GM12878 (cell line): ENCODE measurements around the gene SIGMAR1. TPM values are rescaled to one million over a fixed set of nuclear protein-coding genes. Genes with fewer than 3 reads are reported as not detected.

Source experiments
- ATAC-seq: fragments of 200-7000 bp; cut with Tn5 transposase; 3 replicates; pipeline ENCODE4 v1.9.1; 2020; ENCODE audit warnings: mild to moderate bottlenecking, moderate library complexity
- BruUV-seq: library from RNA; stranded (reverse); fragments of 400-500 nt; replicated peaks from 2 replicates; lab custom pipeline; 2021; lab: Mats Ljungman, UMichigan
- CTCF ChIA-PET: fragments of 300-600 bp; sonication (Branson Sonifier 250); formaldehyde crosslinking; extraction: SDS; loops from one replicate; lab custom pipeline; 2021; ENCODE audit warnings: inconsistent platforms; lab: Yijun Ruan, JAX
- POLR2A ChIA-PET: fragments of 350-600 bp; formaldehyde crosslinking; extraction: SDS; loops from one replicate; lab custom pipeline; 2021; ENCODE audit warnings: inconsistent platforms; lab: Charles Lee
- RAD21 ChIA-PET: fragments of 300-600 bp; sonication (Branson Sonifier 250); formaldehyde crosslinking; loops from one replicate; lab custom pipeline; 2023; ENCODE audit warnings: antibody characterized with exemption; ENCODE audit not compliant: unreplicated experiment; lab: Charles Lee
- SMC1A ChIA-PET: fragments of 300-600 bp; sonication (Branson Sonifier 250); formaldehyde crosslinking; loops from one replicate; lab custom pipeline; 2023; ENCODE audit not compliant: unreplicated experiment, uncharacterized antibody; lab: Charles Lee
- DNase-seq: peaks from one replicate; pipeline ENCODE4 v3.0.0-alpha.2; 2011; ENCODE audit warnings: low read depth, low spot score
- FAIRE-seq: peaks from 3 replicates; lab custom pipeline; 2011; peaks lifted over from hg19 to GRCh38; lab: Jason Lieb, UNC
- H2AFZ ChIP-seq: 2 replicates; pipeline ENCODE4 v1.6.0; 2011; ENCODE audit warnings: low read depth, low read length, control low read depth; ENCODE audit not compliant: control insufficient read depth
- H3K27ac ChIP-seq: 2 replicates; pipeline ENCODE4 v1.5.1; 2011; ENCODE audit warnings: control low read depth; ENCODE audit not compliant: control insufficient read depth, insufficient read depth
- H3K27me3 ChIP-seq, 2 experiments: replicated peaks in 1 of 2; 2 replicates each; pipeline versions ENCODE4 v1.6.0 to v1.6.1; 2011; ENCODE audit warnings: low read length in 1 of 2; ENCODE audit not compliant: control insufficient read depth in 2 of 2, insufficient read depth in 2 of 2
- H3K36me3 ChIP-seq, 2 experiments: 2 replicates each; pipeline ENCODE4 v1.5.1; 2011; ENCODE audit warnings: low read length in 1 of 2; ENCODE audit not compliant: control insufficient read depth in 2 of 2, insufficient read depth in 2 of 2
- H3K4me1 ChIP-seq: 2 replicates; pipeline ENCODE4 v1.6.1; 2011; ENCODE audit warnings: mild to moderate bottlenecking, low read length, moderate library complexity, mixed read lengths; ENCODE audit not compliant: control insufficient read depth, insufficient read depth
- H3K4me2 ChIP-seq: 2 replicates; pipeline ENCODE4 v1.6.0; 2011; ENCODE audit warnings: control low read depth; ENCODE audit not compliant: control insufficient read depth, insufficient read depth
- H3K4me3 ChIP-seq: fragments of 200-600 bp; sonication (generic); 2 replicates; pipeline ENCODE4 v1.5.1; 2016
- H3K79me2 ChIP-seq: 2 replicates; pipeline ENCODE4 v1.6.0; 2011; ENCODE audit warnings: low read length; ENCODE audit not compliant: control insufficient read depth, insufficient read depth
- H3K9ac ChIP-seq: 2 replicates; pipeline ENCODE4 v1.8.0; 2011; ENCODE audit warnings: low read length, control low read depth, mixed read lengths; ENCODE audit not compliant: control insufficient read depth, insufficient read depth
- H3K9me3 ChIP-seq: replicated peaks from 3 replicates; pipeline ENCODE4 v1.5.1; 2011; ENCODE audit warnings: mild to moderate bottlenecking, low read length; ENCODE audit not compliant: control insufficient read depth, insufficient read depth
- H4K20me1 ChIP-seq: 2 replicates; pipeline ENCODE4 v1.6.0; 2011; ENCODE audit not compliant: control insufficient read depth, insufficient read depth
- BHLHE40 ChIP-seq, 2 experiments: fragments of 450-650 bp in 1 of 2; IDR thresholded peaks; 2 replicates each; pipeline ENCODE4 v1.6.1; 2011 to 2017; ENCODE audit warnings: low read depth in 2 of 2, borderline replicate concordance in 1 of 2, improper control_type of control experiment in 1 of 2, low read length in 1 of 2, mild to moderate bottlenecking in 1 of 2
- CHD2 ChIP-seq: IDR thresholded peaks from 2 replicates; pipeline ENCODE4 v1.6.1; 2011; ENCODE audit warnings: low read depth, low read length, improper control_type of control experiment, borderline replicate concordance
- EGR1 ChIP-seq, 2 experiments: IDR thresholded peaks; 1 replicate in 1 of 2; 2 replicates in 1 of 2; pipeline ENCODE4 v1.6.1; 2011 to 2012; ENCODE audit warnings: low read depth in 2 of 2, low read length in 2 of 2, borderline replicate concordance in 1 of 2, mild to moderate bottlenecking in 1 of 2, moderate library complexity in 1 of 2
- EZH2 ChIP-seq: IDR thresholded peaks from 2 replicates; pipeline ENCODE4 v1.6.1; 2012; ENCODE audit warnings: low read depth, mild to moderate bottlenecking, control low read depth, inconsistent platforms, low read length, borderline replicate concordance; ENCODE audit not compliant: control insufficient read depth
- KLF5 ChIP-seq: fragments of 450-650 bp; IDR thresholded peaks from 2 replicates; pipeline ENCODE4 v1.6.1; 2014; ENCODE audit warnings: mild to moderate bottlenecking; ENCODE audit not compliant: partially characterized antibody
- RFX5 ChIP-seq: IDR thresholded peaks from 2 replicates; pipeline ENCODE4 v1.6.1; 2011; ENCODE audit warnings: low read depth, low read length, improper control_type of control experiment
- SUZ12 ChIP-seq: fragments of 200-600 bp; sonication (generic); IDR thresholded peaks from one replicate; pipeline ENCODE4 v1.6.1; 2018; ENCODE audit warnings: antibody characterized with exemption, mild to moderate bottlenecking; ENCODE audit not compliant: unreplicated experiment
- WGBS: methylation state at CpG from one replicate; pipeline ENCODE4 v1.1.6; 2016; ENCODE audit warnings: low lambda C conversion rate; ENCODE audit not compliant: insufficient replicate concordance, insufficient coverage; ENCODE audit errors: missing lambda C conversion rate; 5-methylcytosine and 5-hydroxymethylcytosine counted together
- in situ Hi-C: fragments of 300-500 bp; cut with MboI; formaldehyde crosslinking; loops from 9 replicates; pipeline ENCODE4 v1.14.3; 2018; ENCODE audit warnings: mixed read lengths
- intact Hi-C: fragments of 100-400 bp; cut with micrococcal nuclease; formaldehyde crosslinking; loops from one replicate; pipeline ENCODE4 v1.14.2; 2022; ENCODE audit not compliant: unreplicated experiment
- polyA plus RNA-seq, 11 experiments: library from polyadenylated mRNA; depleted of rRNA in 4 of 11; unstranded in 6 of 11; stranded (reverse) in 5 of 11; fragments of >200 nt; fragmentation: Nextera tagmentation in 4 of 11; fragmentation: Illumina TruSeq in 1 of 11; extraction: Ambion mirVana in 4 of 11; extraction: Trizol in 1 of 11; gene quantifications; 1 replicate in 1 of 11; 2 replicates in 10 of 11; pipeline versions ENCODE4 v1.2.1 to v1.2.3, GENCODE V29; 2011 to 2016; ENCODE audit warnings: inconsistent platforms in 2 of 11, missing spikeins in 2 of 11, low read depth in 1 of 11
- total RNA-seq, 4 experiments: library from RNA; depleted of rRNA in 3 of 4; stranded (reverse); fragments of >200 nt in 3 of 4; fragmentation: Illumina TruSeq in 1 of 4; extraction: Trizol in 1 of 4; gene quantifications; 2 replicates each; pipeline versions ENCODE4 v1.2.1 to v1.2.3, GENCODE V29; 2013 to 2021
- TF ChIP-seq, protein P1 (sequence below): IDR thresholded peaks from 2 replicates; pipeline ENCODE4 v1.6.1; 2011; ENCODE audit warnings: low read depth, mild to moderate bottlenecking, low read length, moderate library complexity, borderline replicate concordance; ENCODE audit errors: extremely low read depth
- TF ChIP-seq, protein P2 (sequence below), 3 experiments: IDR thresholded peaks in 2 of 3; conservative IDR thresholded peaks in 1 of 3; 2 replicates each; pipeline ENCODE4 v1.5.1; 2011; ENCODE audit warnings: low read depth in 3 of 3, low read length in 3 of 3, mild to moderate bottlenecking in 3 of 3, control low read depth in 2 of 3, moderate library complexity in 2 of 3, inconsistent platforms in 1 of 3, mixed read lengths in 1 of 3; ENCODE audit not compliant: control insufficient read depth in 2 of 3, insufficient read depth in 1 of 3; ENCODE audit errors: extremely low read depth in 1 of 3

Gene SIGMAR1
- total and polyA plus RNA-seq, 10 of the 15 experiments (the other 5 are each of a cell fraction or from before 2014, with no cell fraction given): 7.1 to 133 (median 69.5) TPM

GRCh38 chr9:34628656-34629490 lies 8.7 kb downstream of the SIGMAR1 start, which contains the start of gene ARID3C:
Gene ARID3C (minus strand): TSS chr9:34629066. CDS start chr9:34628014, 1,052 bp downstream.
- 2% methylated on average over 48 of the region's 69 CpGs for WGBS
- Histone ChIP-seq H3K4me3 (peak within 1 kb of the TSS; percentile 32; the same call in 1 of the 2 replicates), H3K36me3 (no peaks in the 10 kb centered on the region; a peak in 1 of 4 replicates), H3K9me3 (no peaks in the 10 kb centered on the region), H3K9ac (no peak within 1 kb of the TSS), H3K4me2 (peak within 1 kb of the TSS; percentile 71), H3K27ac (no peak within 1 kb of the TSS), H3K79me2 (no peaks in the 10 kb centered on the region), H2AFZ (no peak within 1 kb of the TSS; the same call in 1 of the 2 replicates), H4K20me1 (no peaks in the 10 kb centered on the region; the same call in 1 of the 2 replicates), H3K27me3 (peaks cover 14 to 19% of the 10 kb centered on the region in 2 experiments), H3K4me1 (peaks cover 4% of the 10 kb centered on the region; the same call in 1 of the 2 replicates)
- TF ChIP-seq EGR1 (IDR thresholded peaks at IDR 0.05; ENCODE audit: borderline replicate concordance in 1 of 2, low read depth in 2 of 2, low read length in 2 of 2) (0 out of 3 replicates have a peak, but pooled peaks of 1 of the 2 experiments have one; percentile 24), RFX5 (no peak), SUZ12 (peak; percentile 64), BHLHE40 (IDR thresholded peaks at IDR 0.05; ENCODE audit: borderline replicate concordance in 1 of 2, low read depth in 2 of 2, low read length in 1 of 2) (0 out of 4 replicates have a peak, but pooled peaks of 1 of the 2 experiments have one; percentile 8), EZH2 (peak; percentile 29; the same call in 1 of the 2 replicates), KLF5 (no peak), CHD2 (no peak)
- TF ChIP-seq, protein P1, sequence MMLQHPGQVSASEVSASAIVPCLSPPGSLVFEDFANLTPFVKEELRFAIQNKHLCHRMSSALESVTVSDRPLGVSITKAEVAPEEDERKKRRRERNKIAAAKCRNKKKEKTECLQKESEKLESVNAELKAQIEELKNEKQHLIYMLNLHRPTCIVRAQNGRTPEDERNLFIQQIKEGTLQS: no peak
- TF ChIP-seq, protein P2, sequence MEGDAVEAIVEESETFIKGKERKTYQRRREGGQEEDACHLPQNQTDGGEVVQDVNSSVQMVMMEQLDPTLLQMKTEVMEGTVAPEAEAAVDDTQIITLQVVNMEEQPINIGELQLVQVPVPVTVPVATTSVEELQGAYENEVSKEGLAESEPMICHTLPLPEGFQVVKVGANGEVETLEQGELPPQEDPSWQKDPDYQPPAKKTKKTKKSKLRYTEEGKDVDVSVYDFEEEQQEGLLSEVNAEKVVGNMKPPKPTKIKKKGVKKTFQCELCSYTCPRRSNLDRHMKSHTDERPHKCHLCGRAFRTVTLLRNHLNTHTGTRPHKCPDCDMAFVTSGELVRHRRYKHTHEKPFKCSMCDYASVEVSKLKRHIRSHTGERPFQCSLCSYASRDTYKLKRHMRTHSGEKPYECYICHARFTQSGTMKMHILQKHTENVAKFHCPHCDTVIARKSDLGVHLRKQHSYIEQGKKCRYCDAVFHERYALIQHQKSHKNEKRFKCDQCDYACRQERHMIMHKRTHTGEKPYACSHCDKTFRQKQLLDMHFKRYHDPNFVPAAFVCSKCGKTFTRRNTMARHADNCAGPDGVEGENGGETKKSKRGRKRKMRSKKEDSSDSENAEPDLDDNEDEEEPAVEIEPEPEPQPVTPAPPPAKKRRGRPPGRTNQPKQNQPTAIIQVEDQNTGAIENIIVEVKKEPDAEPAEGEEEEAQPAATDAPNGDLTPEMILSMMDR (IDR thresholded peaks at IDR 0.05 in 2 of 3, conservative IDR thresholded peaks at IDR 0.05 in 1 of 3; ENCODE audit: control insufficient read depth in 2 of 3, extremely low read depth in 1 of 3, insufficient read depth in 1 of 3, low read depth in 3 of 3, low read length in 3 of 3): no peak
- POLR2A ChIA-PET: interaction anchor here (1.5 kb wide), 1 partner anchor 9 kb away, joined by 4 read pairs; the partner anchor contains the start of gene SIGMAR1
- CTCF ChIA-PET: interaction anchor here (1.2 kb wide), 1 partner anchor 16 kb away, joined by 3 read pairs; no protein-coding TSS in a partner anchor
- intact Hi-C loops (no loop called here), in situ Hi-C loops (no loop called here)
- ATAC-seq (peak; percentile 67), DNase-seq (no peak), FAIRE-seq (no peak)
- RAD21 ChIA-PET: no interaction called here
- BruUV-seq: no TSS peak
- SMC1A ChIA-PET: interaction anchor here (0.6 kb wide), 1 partner anchor 11 kb away, joined by 3 read pairs; no protein-coding TSS in a partner anchor
